DMS79 treated with DMSO at 0.1 percent for 48 hours (cell line): ENCODE measurements around the gene DOC2A.
A peak's percentile ranks its signal among the peaks of the same experiment; 100 is the strongest.
"Not testable (repeated sequence)": the region's sequence is repeated elsewhere in the genome, so short reads cannot be mapped to it uniquely, and the experiment has no call there.

ENCODE experiments used
- DNase-seq: peaks from one replicate; lab custom pipeline; 2025; lab: John Stamatoyannopoulos, UW

Gene DOC2A

GRCh38 chr16:29972992-29973383 lies 37.8 kb downstream of the DOC2A start:
- no peak for DNase-seq

GRCh38 chr16:29972500-29972899 lies 38.3 kb downstream of the DOC2A start:
- no peak for DNase-seq

GRCh38 chr16:29971304-29971703 lies 39.5 kb downstream of the DOC2A start:
- DNase-seq: no peak

GRCh38 chr16:29968205-29968604 lies 42.6 kb downstream of the DOC2A start:
- no peak for DNase-seq

- no peak for DNase-seq
Observed at GRCh38 chr16:29963021-29963743, 47.6 kb downstream of the DOC2A start.

- DNase-seq: no peak
Observed at GRCh38 chr16:29962344-29962994, 48.4 kb downstream of the DOC2A start.

GRCh38 chr16:29961479-29962343 lies 49.1 kb downstream of the DOC2A start, which contains the start of gene TMEM219:
Gene TMEM219, plus strand, starts transcription at chr16:29962079. Its CDS starts 1,065 bp downstream, at chr16:29963144.
- peak; percentile 79 for DNase-seq

- DNase-seq: peak; percentile 37
Observed at GRCh38 chr16:29961127-29961478, 49.7 kb downstream of the DOC2A start.

- DNase-seq: not testable (repeated sequence)
Observed at GRCh38 chr16:29959821-29960220, 51.0 kb downstream of the DOC2A start.

GRCh38 chr16:29959293-29959692 lies 51.5 kb downstream of the DOC2A start:
- no peak for DNase-seq

GRCh38 chr16:29958756-29959155 lies 52.1 kb downstream of the DOC2A start:
- DNase-seq: no peak
